ENCODE measurements around the gene PTH2R.

GRCh38 chr2:208479342-208479741, 72.8 kb downstream of the PTH2R start:
- TF ChIP-seq CTCF (IDR thresholded peaks at IDR 0.05; ENCODE audit: extremely low read depth in 1 of 2, insufficient read depth in 1 of 2, low read depth in 1 of 2, low read length in 2 of 2) (no peak), POLR2AphosphoS5 (IDR thresholded peaks at IDR 0.05; ENCODE audit: insufficient read depth, low read depth, low read length) (no peak), EZH2 (IDR thresholded peaks at IDR 0.05; ENCODE audit: borderline replicate concordance, low read depth, low read length, severe bottlenecking) (no peak), POLR2A (IDR thresholded peaks at IDR 0.05; ENCODE audit: low read depth, low read length) (no peak), MAX (IDR thresholded peaks at IDR 0.05; ENCODE audit: insufficient read depth, insufficient read length) (no peak), JUN (IDR thresholded peaks at IDR 0.05; ENCODE audit: borderline replicate concordance, insufficient read depth, insufficient read length, low read depth) (no peak), GATA2 (IDR thresholded peaks at IDR 0.05; ENCODE audit: insufficient read depth, insufficient read length, low read depth, low read length) (no peak), FOS (IDR thresholded peaks at IDR 0.05; ENCODE audit: borderline replicate concordance, insufficient read depth, low read length) (no peak)
